ENCODE data around the gene ALOX12B. TPM values are rescaled to one million over a fixed set of nuclear protein-coding genes. Genes with fewer than 3 reads are reported as not detected.
"Not testable (repeated sequence)": the region's sequence is repeated elsewhere in the genome, so short reads cannot be mapped to it uniquely, and the experiment has no call there.

ALOX12B gene
- total RNA-seq, 2 experiments from 2014 or later: 2.0 to 5.3 TPM

DNA sequence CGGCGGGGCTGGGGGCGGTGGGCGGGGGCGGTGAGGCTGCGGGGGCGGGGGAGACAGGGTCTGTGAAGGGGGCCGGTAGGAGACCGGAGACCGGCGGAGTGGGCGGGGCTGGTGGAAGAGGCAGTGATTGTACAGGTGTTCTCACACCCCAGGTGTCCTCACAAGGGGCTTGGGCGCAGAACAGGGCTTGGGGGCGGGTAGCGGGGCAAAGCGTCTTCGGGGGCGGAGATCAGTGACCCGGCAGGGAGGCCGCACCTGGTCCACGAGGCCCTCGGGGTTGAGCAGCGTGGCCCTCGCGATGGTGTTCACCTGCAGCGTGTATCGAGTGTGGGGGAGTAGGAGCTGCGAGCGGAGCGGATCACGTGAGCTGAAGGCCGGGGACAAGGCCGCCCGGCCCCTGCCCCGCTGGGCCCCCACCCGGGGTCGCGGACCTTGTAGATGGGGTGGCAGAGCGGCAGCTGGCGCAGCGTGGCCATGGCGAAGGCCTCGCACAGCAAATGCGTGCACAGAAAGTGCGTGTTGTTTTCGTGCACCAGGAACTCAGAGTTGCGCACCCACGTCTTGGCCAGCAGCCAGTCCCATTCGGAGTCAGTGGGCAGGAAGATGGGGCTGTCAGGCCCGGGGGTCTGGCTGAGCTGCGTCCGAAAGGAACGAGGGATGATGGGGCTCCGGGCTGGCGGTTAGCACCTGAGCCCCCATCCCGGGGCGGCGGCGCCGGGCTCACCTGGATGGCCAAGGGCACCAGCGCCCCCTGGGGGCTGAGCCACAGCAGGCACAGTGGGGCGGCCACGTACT lies 22.3 kb upstream of the ALOX12B start:
- TF ChIP-seq EZH2phosphoT487 (IDR thresholded peaks at IDR 0.05; ENCODE audit: borderline replicate concordance, low read depth, low read length): no peak
- TF ChIP-seq, protein P1, sequence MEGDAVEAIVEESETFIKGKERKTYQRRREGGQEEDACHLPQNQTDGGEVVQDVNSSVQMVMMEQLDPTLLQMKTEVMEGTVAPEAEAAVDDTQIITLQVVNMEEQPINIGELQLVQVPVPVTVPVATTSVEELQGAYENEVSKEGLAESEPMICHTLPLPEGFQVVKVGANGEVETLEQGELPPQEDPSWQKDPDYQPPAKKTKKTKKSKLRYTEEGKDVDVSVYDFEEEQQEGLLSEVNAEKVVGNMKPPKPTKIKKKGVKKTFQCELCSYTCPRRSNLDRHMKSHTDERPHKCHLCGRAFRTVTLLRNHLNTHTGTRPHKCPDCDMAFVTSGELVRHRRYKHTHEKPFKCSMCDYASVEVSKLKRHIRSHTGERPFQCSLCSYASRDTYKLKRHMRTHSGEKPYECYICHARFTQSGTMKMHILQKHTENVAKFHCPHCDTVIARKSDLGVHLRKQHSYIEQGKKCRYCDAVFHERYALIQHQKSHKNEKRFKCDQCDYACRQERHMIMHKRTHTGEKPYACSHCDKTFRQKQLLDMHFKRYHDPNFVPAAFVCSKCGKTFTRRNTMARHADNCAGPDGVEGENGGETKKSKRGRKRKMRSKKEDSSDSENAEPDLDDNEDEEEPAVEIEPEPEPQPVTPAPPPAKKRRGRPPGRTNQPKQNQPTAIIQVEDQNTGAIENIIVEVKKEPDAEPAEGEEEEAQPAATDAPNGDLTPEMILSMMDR (conservative IDR thresholded peaks at IDR 0.05; ENCODE audit: low read length): peak; percentile 88
- H3K36me3 ChIP-seq (ENCODE audit: insufficient read depth, low read length): no peaks in the 10 kb centered on the region
- peak overlapping the region; percentile 79; the same call in 1 of the 2 replicates for H2AFZ ChIP-seq (ENCODE audit: low read length)
- no peaks in the 10 kb centered on the region for H3K79me2 ChIP-seq (ENCODE audit: insufficient read depth, low read depth, low read length)
- no peak overlapping the region for H3K27ac ChIP-seq (ENCODE audit: low read depth, low read length, poor library complexity, severe bottlenecking)
- intact Hi-C loops (cut with micrococcal nuclease; ENCODE audit: unreplicated experiment): loop anchor here (1.0 to 2.0 kb wide), 3 partner anchors 15 to 50 kb away; no protein-coding TSS in a partner anchor
- POLR2A ChIA-PET: interaction anchor here (1.4 kb wide), 1 partner anchor 19 kb away, joined by 6 read pairs; no protein-coding TSS in a partner anchor
- peak overlapping the region; percentile 86 for H3K4me2 ChIP-seq (ENCODE audit: low read length)
- peak overlapping the region; percentile 63 for H3K4me3 ChIP-seq (ENCODE audit: low read depth, low read length, poor library complexity, severe bottlenecking)
- H3K9me2 ChIP-seq (ENCODE audit: insufficient read depth, low read length): no peaks in the 10 kb centered on the region
- no peaks in the 10 kb centered on the region for H4K20me1 ChIP-seq (ENCODE audit: insufficient read depth, low read length)
- peak; percentile 85 for DNase-seq (ENCODE audit: low spot score)
- no TSS peak for BruUV-seq (replicated peaks)
- CTCF ChIA-PET (ENCODE audit: unreplicated experiment): interaction anchor here (1.1 to 2.4 kb wide), 4 partner anchors 9 to 36 kb away, joined by 3 to 7 read pairs (median 6); no protein-coding TSS in a partner anchor
- peaks cover 12% of the 10 kb centered on the region for H3K4me1 ChIP-seq (ENCODE audit: insufficient read depth, low read length, poor library complexity, severe bottlenecking)
- no peaks in the 10 kb centered on the region for H3K9me3 ChIP-seq (ENCODE audit: low read length)

DNA sequence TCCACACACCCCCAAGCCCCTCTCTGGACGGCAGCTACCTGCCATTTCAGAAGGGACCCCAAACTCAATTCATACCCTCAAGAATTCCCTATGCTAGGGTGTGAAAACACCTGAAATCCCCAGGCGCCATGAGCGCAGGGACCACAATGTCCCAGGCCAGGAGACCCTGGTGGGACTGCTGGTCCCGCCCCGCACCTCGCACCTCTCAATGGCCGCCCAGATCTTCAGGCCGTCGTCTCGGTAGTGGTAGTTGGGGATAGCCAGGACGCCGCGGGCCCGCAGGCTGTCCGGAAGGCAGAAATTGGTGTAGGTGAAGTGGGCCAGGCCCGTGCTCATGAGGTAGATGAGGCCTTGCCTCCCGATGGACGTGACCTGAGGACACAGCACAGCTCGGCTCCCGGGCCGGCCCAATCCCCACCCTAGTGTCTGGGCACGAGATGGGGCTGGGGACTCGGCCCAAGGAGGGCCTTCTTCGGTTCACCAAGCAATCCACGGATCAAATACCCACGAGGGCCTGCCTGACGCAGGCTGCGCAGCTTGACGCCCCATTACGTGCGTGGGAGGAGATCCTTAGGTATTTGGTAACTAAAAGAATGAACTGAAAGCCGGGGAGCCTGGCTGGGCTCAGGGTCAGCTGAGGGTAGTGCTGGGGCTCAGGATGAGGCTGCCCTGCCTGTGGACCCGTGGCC lies 21.6 kb upstream of the ALOX12B start:
- Histone ChIP-seq H3K27ac (ENCODE audit: low read depth, low read length, poor library complexity, severe bottlenecking) (no peak overlapping the region), H4K20me1 (ENCODE audit: insufficient read depth, low read length) (no peaks in the 10 kb centered on the region), H3K4me1 (ENCODE audit: insufficient read depth, low read length, poor library complexity, severe bottlenecking) (peaks cover 12% of the 10 kb centered on the region), H3K9me2 (ENCODE audit: insufficient read depth, low read length) (no peaks in the 10 kb centered on the region), H2AFZ (ENCODE audit: low read length) (no peak overlapping the region), H3K4me2 (ENCODE audit: low read length) (no peak overlapping the region), H3K79me2 (ENCODE audit: insufficient read depth, low read depth, low read length) (no peaks in the 10 kb centered on the region), H3K36me3 (ENCODE audit: insufficient read depth, low read length) (no peaks in the 10 kb centered on the region), H3K9me3 (ENCODE audit: low read length) (no peaks in the 10 kb centered on the region), H3K4me3 (ENCODE audit: low read depth, low read length, poor library complexity, severe bottlenecking) (no peak overlapping the region)
- BruUV-seq (replicated peaks): no TSS peak
- intact Hi-C loops (cut with micrococcal nuclease; ENCODE audit: unreplicated experiment): no loop called here
- no peak for DNase-seq (ENCODE audit: low spot score)
- no peak for TF ChIP-seq EZH2phosphoT487 (IDR thresholded peaks at IDR 0.05; ENCODE audit: borderline replicate concordance, low read depth, low read length)
- ChIA-PET POLR2A (no interaction called here), CTCF (ENCODE audit: unreplicated experiment) (interaction anchor here (1.1 to 2.4 kb wide), 2 partner anchors 29 to 35 kb away, joined by 3 to 7 read pairs; no protein-coding TSS in a partner anchor)

DNA sequence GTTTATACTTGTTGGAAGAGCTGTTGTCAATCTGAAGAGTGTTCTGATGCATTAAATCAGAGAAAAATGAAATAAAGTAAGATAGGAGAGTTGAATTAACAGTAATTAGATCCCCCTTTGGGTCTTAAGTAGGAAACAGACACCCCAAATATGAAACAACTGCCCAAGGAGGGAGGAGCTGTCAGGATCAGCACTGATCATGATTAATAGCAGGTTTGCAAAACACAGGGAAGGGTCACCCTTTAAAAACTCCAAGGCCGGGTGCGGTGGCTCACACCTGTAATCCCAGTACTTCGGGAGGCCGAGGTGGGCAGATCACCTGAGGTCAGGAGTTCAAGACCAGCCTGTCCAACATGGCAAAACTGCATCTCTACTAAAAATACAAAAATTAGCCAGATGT lies 19.5 kb upstream of the ALOX12B start:
- H3K4me1 ChIP-seq (ENCODE audit: insufficient read depth, low read length, poor library complexity, severe bottlenecking): peaks cover 12% of the 10 kb centered on the region
- H3K9me2 ChIP-seq (ENCODE audit: insufficient read depth, low read length); H3K4me2 ChIP-seq (ENCODE audit: low read length); intact Hi-C loops (cut with micrococcal nuclease; ENCODE audit: unreplicated experiment); H3K4me3 ChIP-seq (ENCODE audit: low read depth, low read length, poor library complexity, severe bottlenecking); H3K36me3 ChIP-seq (ENCODE audit: insufficient read depth, low read length); H4K20me1 ChIP-seq (ENCODE audit: insufficient read depth, low read length); H3K79me2 ChIP-seq (ENCODE audit: insufficient read depth, low read depth, low read length); H3K27ac ChIP-seq (ENCODE audit: low read depth, low read length, poor library complexity, severe bottlenecking); BruUV-seq (replicated peaks); CTCF ChIA-PET (ENCODE audit: unreplicated experiment); DNase-seq (ENCODE audit: low spot score); H3K9me3 ChIP-seq (ENCODE audit: low read length): not testable (repeated sequence)
- H2AFZ ChIP-seq (ENCODE audit: low read length): peak overlapping the region; percentile 45; the same call in 1 of the 2 replicates
- POLR2A ChIA-PET: interaction anchor here (1.0 kb wide), 1 partner anchor 51 kb away, joined by 3 read pairs; no protein-coding TSS in a partner anchor
